HepG2 (cell line): Measurements from ENCODE around the gene SLC16A5. TPM values are rescaled to one million over a fixed set of nuclear protein-coding genes. Genes with fewer than 3 reads are reported as not detected.

Experiments
- ATAC-seq: fragments of 200-7000 bp; cut with Tn5 transposase; 3 replicates; pipeline ENCODE4 v1.9.1; 2020; ENCODE audit warnings: mild to moderate bottlenecking, moderate library complexity
- Bru-seq: library from RNA; stranded (reverse); fragments of 400-500 nt; gene quantifications from one replicate; lab custom pipeline; 2021; lab: Mats Ljungman, UMichigan
- BruChase-seq, 2 experiments: library from RNA; stranded (reverse); fragments of 400-500 nt; gene quantifications; one replicate each; lab custom pipeline; 2021; lab: Mats Ljungman, UMichigan
- BruUV-seq: library from RNA; stranded (reverse); fragments of 400-500 nt; replicated peaks from 2 replicates; lab custom pipeline; 2021; lab: Mats Ljungman, UMichigan
- CTCF ChIA-PET: fragments of 300-600 bp; formaldehyde crosslinking; extraction: SDS; loops from one replicate; lab custom pipeline; 2021; ENCODE audit warnings: low total read pairs, inconsistent platforms, low intra/inter-chr PET ratio; lab: Yijun Ruan, JAX
- POLR2A ChIA-PET: fragments of 350-600 bp; sonication (Branson Sonifier 250); formaldehyde crosslinking; loops from one replicate; lab custom pipeline; 2020; ENCODE audit warnings: antibody characterized with exemption, inconsistent platforms; lab: Yijun Ruan, JAX
- DNase-seq: peaks from one replicate; pipeline ENCODE4 v3.0.0-alpha.2; 2015; ENCODE audit warnings: low spot score
- FAIRE-seq: peaks from 3 replicates; lab custom pipeline; 2011; peaks lifted over from hg19 to GRCh38; lab: Jason Lieb, UNC
- H2AFZ ChIP-seq: one replicate; pipeline ENCODE4 v1.6.1; 2011; ENCODE audit warnings: low read length, inconsistent platforms
- H3K27ac ChIP-seq: fragments of 300-600 bp; 3 replicates; pipeline ENCODE4 v1.8.0; 2011; ENCODE audit warnings: mixed run types, mild to moderate bottlenecking, mixed read lengths, low read length, inconsistent platforms; ENCODE audit not compliant: insufficient read depth; ENCODE audit errors: extremely low read length
- H3K27me3 ChIP-seq, 2 experiments: fragments of 200-600 bp in 1 of 2; 2 replicates in 1 of 2; 3 replicates in 1 of 2; pipeline versions ENCODE4 v1.6.0 to v1.8.0; 2011; ENCODE audit warnings: low read length in 2 of 2, mild to moderate bottlenecking in 2 of 2, moderate library complexity in 2 of 2, inconsistent platforms in 1 of 2; ENCODE audit not compliant: insufficient read depth in 2 of 2, control insufficient read depth in 1 of 2
- H3K36me3 ChIP-seq, 2 experiments: fragments of 200-600 bp in 1 of 2; replicated peaks in 1 of 2; 2 replicates in 1 of 2; 3 replicates in 1 of 2; pipeline versions ENCODE4 v1.5.1 to v1.8.0; 2011; ENCODE audit warnings: low read length in 2 of 2, inconsistent platforms in 1 of 2; ENCODE audit not compliant: insufficient read depth in 2 of 2, control insufficient read depth in 1 of 2
- H3K4me1 ChIP-seq: 2 replicates; pipeline ENCODE4 v1.5.1; 2012; ENCODE audit warnings: low read length, inconsistent platforms; ENCODE audit not compliant: insufficient read depth
- H3K4me2 ChIP-seq: 2 replicates; pipeline ENCODE4 v1.6.0; 2011; ENCODE audit warnings: low read depth, low read length, inconsistent platforms
- H3K4me3 ChIP-seq, 3 experiments: fragments of 200-600 bp in 1 of 3; sonication (generic), shearing (Covaris generic) in 1 of 3; replicated peaks in 1 of 3; 2 replicates each; pipeline ENCODE4 v1.5.1; 2011 to 2016; ENCODE audit warnings: low read length in 3 of 3, inconsistent platforms in 2 of 3, low read depth in 2 of 3, mild to moderate bottlenecking in 2 of 3, control low read depth in 1 of 3, mixed read lengths in 1 of 3; ENCODE audit not compliant: insufficient read depth in 1 of 3
- H3K79me2 ChIP-seq: one replicate; pipeline ENCODE4 v1.6.1; 2011; ENCODE audit warnings: low read length, inconsistent platforms; ENCODE audit not compliant: insufficient read depth
- H3K9ac ChIP-seq: 2 replicates; pipeline ENCODE4 v1.6.0; 2011; ENCODE audit warnings: mild to moderate bottlenecking, low read depth, low read length, inconsistent platforms; ENCODE audit not compliant: insufficient read depth
- H3K9me3 ChIP-seq: 2 replicates; pipeline ENCODE4 v1.5.1; 2012; ENCODE audit warnings: mild to moderate bottlenecking, low read length
- H4K20me1 ChIP-seq: 2 replicates; pipeline ENCODE4 v1.6.0; 2011; ENCODE audit warnings: inconsistent platforms, mild to moderate bottlenecking, low read length, moderate library complexity; ENCODE audit not compliant: insufficient read depth
- CBX5 ChIP-seq: sonication (generic); formaldehyde crosslinking; IDR thresholded peaks from 2 replicates; pipeline ENCODE4 v1.4.0; 2020; ENCODE audit warnings: missing genetic modification reagents, borderline replicate concordance
- DZIP1 ChIP-seq: sonication (generic); formaldehyde crosslinking; IDR thresholded peaks from 2 replicates; pipeline ENCODE4 v1.5.0; 2020; ENCODE audit warnings: mild to moderate bottlenecking, missing genetic modification reagents
- FOXJ3 ChIP-seq: sonication (generic); formaldehyde crosslinking; IDR thresholded peaks from 2 replicates; pipeline ENCODE4 v1.4.0; 2020; ENCODE audit warnings: missing genetic modification reagents, mild to moderate bottlenecking, borderline replicate concordance
- GTF2F1 ChIP-seq: fragments of 150-350 bp; IDR thresholded peaks from 2 replicates; pipeline ENCODE4 v1.6.1; 2014; ENCODE audit warnings: low read length
- HNRNPH1 ChIP-seq: fragments of 200-400 bp; formaldehyde crosslinking; optimal IDR thresholded peaks from 2 replicates; pipeline ENCODE3; 2017; ENCODE audit warnings: mild to moderate bottlenecking, low read depth, low read length
- PLRG1 ChIP-seq: fragments of 450-650 bp; conservative IDR thresholded peaks from 2 replicates; pipeline ENCODE4 v1.6.1; 2016
- REXO4 ChIP-seq: sonication (generic); formaldehyde crosslinking; IDR thresholded peaks from 2 replicates; pipeline ENCODE4 v1.8.0; 2022; ENCODE audit warnings: missing genetic modification reagents, mild to moderate bottlenecking, borderline replicate concordance
- ZFP90 ChIP-seq: sonication (generic); formaldehyde crosslinking; IDR thresholded peaks from 2 replicates; pipeline ENCODE4 v1.8.0; 2022; ENCODE audit warnings: missing genetic modification reagents, mild to moderate bottlenecking, inconsistent platforms, borderline replicate concordance
- ZNF256 ChIP-seq: sonication (generic); formaldehyde crosslinking; conservative IDR thresholded peaks from 2 replicates; pipeline ENCODE4 v1.4.0; 2020; ENCODE audit warnings: missing genetic modification reagents
- ZNF264 ChIP-seq: sonication (generic); formaldehyde crosslinking; IDR thresholded peaks from 2 replicates; pipeline ENCODE4 v1.4.0; 2020; ENCODE audit warnings: missing genetic modification reagents
- ZNF296 ChIP-seq: sonication (generic); formaldehyde crosslinking; conservative IDR thresholded peaks from 2 replicates; pipeline ENCODE4 v1.5.0; 2020; ENCODE audit warnings: mild to moderate bottlenecking, missing genetic modification reagents
- ZNF605 ChIP-seq: sonication (generic); formaldehyde crosslinking; IDR thresholded peaks from 2 replicates; pipeline ENCODE4 v1.8.0; 2022; ENCODE audit warnings: mild to moderate bottlenecking, missing genetic modification reagents
- ZNF709 ChIP-seq: sonication (generic); formaldehyde crosslinking; IDR thresholded peaks from 2 replicates; pipeline ENCODE4 v1.5.0; 2020; ENCODE audit warnings: mild to moderate bottlenecking, missing genetic modification reagents
- WGBS: methylation state at CpG from one replicate; pipeline ENCODE4 v1.1.6; 2017; ENCODE audit warnings: low lambda C conversion rate; 5-methylcytosine and 5-hydroxymethylcytosine counted together
- in situ Hi-C: cut with HindIII; loops from 2 replicates; pipeline ENCODE4 v1.10.0; 2017; ENCODE audit warnings: low pct_unique_long_range_greater_than_20kb; ENCODE audit not compliant: extremely low pct_ligation_motif_present
- intact Hi-C: fragments of 100-400 bp; cut with micrococcal nuclease; formaldehyde crosslinking; loops from one replicate; pipeline ENCODE4 v1.10.0; 2022; ENCODE audit not compliant: unreplicated experiment
- long read RNA-seq, 2 experiments: library from RNA in 1 of 2; library from polyadenylated mRNA in 1 of 2; stranded (forward) in 1 of 2; unstranded in 1 of 2; transcript quantifications; one replicate each; pipeline ENCODE4 v2.0.0, GENCODE V29; 2019 to 2022
- polyA minus RNA-seq, 3 experiments: library from RNA; depleted of rRNA, polyadenylated mRNA; stranded (reverse); fragments of >200 nt; gene quantifications; 2 replicates each; pipeline ENCODE4 v1.2.3, GENCODE V29; 2011; ENCODE audit warnings: low replicate concordance in 1 of 3
- polyA plus RNA-seq, 8 experiments: library from polyadenylated mRNA; depleted of rRNA in 3 of 8; stranded (reverse) in 7 of 8; unstranded in 1 of 8; fragments of >200 nt; fragmentation: Illumina TruSeq in 4 of 8; extraction: Trizol in 4 of 8; gene quantifications; 2 replicates each; pipeline versions ENCODE4 v1.2.1 to v1.2.3, GENCODE V29; 2011 to 2016; ENCODE audit warnings: low read depth in 4 of 8, missing spikeins in 1 of 8, mixed read lengths in 1 of 8; ENCODE audit not compliant: insufficient read depth in 1 of 8
- total RNA-seq, 5 experiments: library from RNA; depleted of rRNA; stranded (reverse); fragments of >200 nt; fragmentation: Illumina TruSeq; extraction: Trizol; gene quantifications; 2 replicates each; pipeline ENCODE4 v1.2.3, GENCODE V29; 2016; ENCODE audit warnings: low read depth in 1 of 5

SLC16A5 gene
- 0.42 and 0.69 TPM in 2 replicates for total RNA-seq (2016; rRNA removed; fragmentation: Illumina TruSeq; extraction: Trizol)
- total RNA-seq (2016; cell fraction: cytosol; rRNA removed; fragmentation: Illumina TruSeq; extraction: Trizol; ENCODE audit: low read depth), result 0.20 TPM in 1 of 2 replicates, not detected in the other
- 0.18 and 0.41 TPM in 2 replicates for total RNA-seq (2016; cell fraction: insoluble cytoplasmic fraction; rRNA removed; fragmentation: Illumina TruSeq; extraction: Trizol)
- total RNA-seq (2016; cell fraction: membrane; rRNA removed; fragmentation: Illumina TruSeq; extraction: Trizol), result 0.41 and 0.56 TPM in 2 replicates
- total RNA-seq (2016; cell fraction: nucleus; rRNA removed; fragmentation: Illumina TruSeq; extraction: Trizol), result 0.50 and 0.63 TPM in 2 replicates
- 5.6 and 10.9 TPM in 2 replicates for polyA plus RNA-seq (2011; rRNA removed)
- polyA plus RNA-seq (2011; cell fraction: cytosol; rRNA removed), result 5.4 and 6.9 TPM in 2 replicates
- 29.9 and 34.7 TPM in 2 replicates for polyA plus RNA-seq (2011; cell fraction: nucleus; rRNA removed)
- polyA plus RNA-seq (2012), result 2.2 and 2.9 TPM in 2 replicates
- polyA plus RNA-seq (2016; cell fraction: cytosol; fragmentation: Illumina TruSeq; extraction: Trizol; ENCODE audit: low read depth), result 0.05 and 0.19 TPM in 2 replicates
- polyA plus RNA-seq (2016; cell fraction: insoluble cytoplasmic fraction; fragmentation: Illumina TruSeq; extraction: Trizol; ENCODE audit: low read depth), result 0.27 and 0.41 TPM in 2 replicates
- 0.14 and 0.18 TPM in 2 replicates for polyA plus RNA-seq (2016; cell fraction: membrane; fragmentation: Illumina TruSeq; extraction: Trizol; ENCODE audit: low read depth)
- polyA plus RNA-seq (2016; cell fraction: nucleus; fragmentation: Illumina TruSeq; extraction: Trizol; ENCODE audit: insufficient read depth, low read depth), result 0.77 and 1.00 TPM in 2 replicates
- 20.1 and 31.6 TPM in 2 replicates for polyA minus RNA-seq (2011; rRNA and poly(A)+ RNA removed; ENCODE audit: low replicate concordance)
- 4.4 and 5.7 TPM in 2 replicates for polyA minus RNA-seq (2011; cell fraction: cytosol; rRNA and poly(A)+ RNA removed)
- polyA minus RNA-seq (2011; cell fraction: nucleus; rRNA and poly(A)+ RNA removed), result 7.1 and 7.5 TPM in 2 replicates
- percentile 42 among the genes with signal in this experiment for Bru-seq, nascent RNA
- BruChase-seq, experiment 1, labeled RNA remaining after a 6-hour chase, result percentile 44 among the genes with signal in this experiment
- BruChase-seq, experiment 2, labeled RNA remaining after a 2-hour chase, result percentile 36 among the genes with signal in this experiment
- long read RNA-seq, experiment 1, partial matches to known transcripts, result 0 of 5 reads
- long read RNA-seq, experiment 1, other reads (novel, unspliced or antisense), result 4 of 5 reads
- long read RNA-seq, experiment 2, partial matches to known transcripts, result 1 of 7 reads
- long read RNA-seq, experiment 2, other reads (novel, unspliced or antisense), result 6 of 7 reads

GRCh38 chr17:75087558-75088453, at the start of gene SLC16A5:
Gene SLC16A5 (plus strand): TSS chr17:75087954. CDS start chr17:75093637, 5,683 bp downstream.
- intact Hi-C loops, result loop anchor here (2.0 to 5.0 kb wide), 2 partner anchors 41 to 53 kb away; partner anchors contain the start of genes ATP5PD and KCTD2
- peak; percentile 63 for ATAC-seq
- in situ Hi-C loops, result no loop called here
- DNase-seq, result peak; percentile 91
- CTCF ChIA-PET, result interaction anchor here (2.2 kb wide), 1 partner anchor 18 kb away, joined by 7 read pairs; no protein-coding TSS in a partner anchor
- Histone ChIP-seq H2AFZ (no peak within 1 kb of the TSS), H3K9me3 (no peaks in the 10 kb centered on the region), H3K4me3 (peak within 1 kb of the TSS; percentile 57 to 76 (median 68)), H3K4me1 (peaks cover 97% of the 10 kb centered on the region), H4K20me1 (no peaks in the 10 kb centered on the region; the same call in 1 of the 2 replicates), H3K4me2 (peak within 1 kb of the TSS; percentile 90), H3K36me3 (no peaks in the 10 kb centered on the region), H3K27me3 (0 out of 5 replicates have a peak, but pooled peaks cover 0 to 11% of the 10 kb centered on the region in 2 experiments), H3K27ac (peak within 1 kb of the TSS; percentile 63), H3K9ac (peak within 1 kb of the TSS; percentile 75), H3K79me2 (no peaks in the 10 kb centered on the region)
- FAIRE-seq, result peak; percentile 66
- WGBS, result 34% methylated on average over 48 of the region's 69 CpGs
- no TSS peak for BruUV-seq
- POLR2A ChIA-PET, result interaction anchor here (0.6 to 3.8 kb wide), 19 partner anchors 8 to 221 kb away, joined by 3 to 20 read pairs (median 7); partner anchors contain the start of genes ARMC7, MRPL58, NT5C and SLC25A19
- TF ChIP-seq GTF2F1 (no peak), FOXJ3 (CRISPR knock-in tag) (no peak), PLRG1 (no peak), ZNF605 (0 out of 2 replicates have a peak, but pooled peaks have one; percentile 0), ZNF264 (0 out of 2 replicates have a peak, but pooled peaks have one; percentile 31), ZFP90 (no peak), CBX5 (CRISPR knock-in tag) (peak; percentile 33; the same call in 1 of the 2 replicates), REXO4 (CRISPR knock-in tag) (no peak), ZNF296 (CRISPR knock-in tag) (no peak), DZIP1 (no peak; the same call in 1 of the 2 replicates), HNRNPH1 (no peak), ZNF256 (CRISPR knock-in tag) (no peak), ZNF709 (CRISPR knock-in tag) (no peak)
